ENCODE data around the gene TCF7L1. TPM values are rescaled to one million over a fixed set of nuclear protein-coding genes. Genes with fewer than 3 reads are reported as not detected.

The TCF7L1 gene
- total RNA-seq, 1 experiment from 2014 or later: 2.8 TPM

GRCh38 chr2:85106489-85107180, 26.6 kb upstream of the TCF7L1 start:
- BruUV-seq (replicated peaks): no TSS peak
- Histone ChIP-seq H3K4me1 (replicated peaks; ENCODE audit: insufficient read depth) (no peaks in the 10 kb centered on the region; the same call in 1 of the 2 replicates), H3F3A (ENCODE audit: insufficient read depth, low read depth) (no peaks in the 10 kb centered on the region; the same call in 1 of the 2 replicates), H4K20me1 (ENCODE audit: insufficient read depth) (no peaks in the 10 kb centered on the region), H3K4me2 (no peak overlapping the region), H3K36me3 (ENCODE audit: low read depth) (no peaks in the 10 kb centered on the region), H3K27me3 (ENCODE audit: insufficient read depth, low read depth) (no peaks in the 10 kb centered on the region), H3K79me2 (ENCODE audit: low read depth) (no peaks in the 10 kb centered on the region), H2AFZ (no peak overlapping the region), H3K9me2 (ENCODE audit: insufficient read depth) (no peaks in the 10 kb centered on the region), H3K27ac (no peak overlapping the region), H3K4me3 (no peak overlapping the region), H3K9me3 (ENCODE audit: insufficient read depth, low read depth) (0 out of 2 replicates have a peak, but pooled peaks cover 3% of the 10 kb centered on the region)
- peak; percentile 33 to 97 for DNase-seq
- ChIA-PET CTCF (no interaction called here), POLR2A (ENCODE audit: unreplicated experiment) (no interaction called here)
- TF ChIP-seq EZH2 (IDR thresholded peaks at IDR 0.05; ENCODE audit: low read depth): no peak
- no peak for TF ChIP-seq CTCF (conservative IDR thresholded peaks at IDR 0.05)
- intact Hi-C loops (cut with micrococcal nuclease; ENCODE audit: unreplicated experiment): no loop called here

- no peaks in the 10 kb centered on the region; the same call in 1 of the 2 replicates for H3F3A ChIP-seq (ENCODE audit: insufficient read depth, low read depth)
- H3K36me3 ChIP-seq (ENCODE audit: low read depth): no peaks in the 10 kb centered on the region
- H3K27me3 ChIP-seq (ENCODE audit: insufficient read depth, low read depth): no peaks in the 10 kb centered on the region
- no TSS peak for BruUV-seq (replicated peaks)
- no peaks in the 10 kb centered on the region for H3K9me2 ChIP-seq (ENCODE audit: insufficient read depth)
- no peak overlapping the region for H3K27ac ChIP-seq
- H3K4me3 ChIP-seq: no peak overlapping the region
- CTCF ChIA-PET: no interaction called here
- no peaks in the 10 kb centered on the region; the same call in 1 of the 2 replicates for H3K4me1 ChIP-seq (replicated peaks; ENCODE audit: insufficient read depth)
- no peaks in the 10 kb centered on the region for H3K79me2 ChIP-seq (ENCODE audit: low read depth)
- 0 out of 2 replicates have a peak, but pooled peaks cover 5% of the 10 kb centered on the region for H3K9me3 ChIP-seq (ENCODE audit: insufficient read depth, low read depth)
- no peaks in the 10 kb centered on the region for H4K20me1 ChIP-seq (ENCODE audit: insufficient read depth)
- no peak for TF ChIP-seq CTCF (conservative IDR thresholded peaks at IDR 0.05)
- TF ChIP-seq EZH2 (IDR thresholded peaks at IDR 0.05; ENCODE audit: low read depth): no peak
- peak in 1 of 2 experiments; percentile 51 for DNase-seq
- no peak overlapping the region for H3K4me2 ChIP-seq
- H2AFZ ChIP-seq: no peak overlapping the region
- POLR2A ChIA-PET (ENCODE audit: unreplicated experiment): no interaction called here
- intact Hi-C loops (cut with micrococcal nuclease; ENCODE audit: unreplicated experiment): no loop called here
Measured at GRCh38 chr2:85110991-85111560, 22.1 kb upstream of the TCF7L1 start.

- H3K27ac ChIP-seq: no peak overlapping the region
- H3K4me1 ChIP-seq (replicated peaks; ENCODE audit: insufficient read depth): no peaks in the 10 kb centered on the region
- ChIA-PET POLR2A (ENCODE audit: unreplicated experiment) (no interaction called here), CTCF (no interaction called here)
- no peaks in the 10 kb centered on the region for H4K20me1 ChIP-seq (ENCODE audit: insufficient read depth)
- no peaks in the 10 kb centered on the region; the same call in 1 of the 2 replicates for H3F3A ChIP-seq (ENCODE audit: insufficient read depth, low read depth)
- intact Hi-C loops (cut with micrococcal nuclease; ENCODE audit: unreplicated experiment): no loop called here
- H3K36me3 ChIP-seq (ENCODE audit: low read depth): no peaks in the 10 kb centered on the region
- no peak overlapping the region for H3K4me3 ChIP-seq
- H3K79me2 ChIP-seq (ENCODE audit: low read depth): no peaks in the 10 kb centered on the region
- H3K4me2 ChIP-seq: no peak overlapping the region
- H2AFZ ChIP-seq: no peak overlapping the region
- no peaks in the 10 kb centered on the region for H3K27me3 ChIP-seq (ENCODE audit: insufficient read depth, low read depth)
- 0 out of 2 replicates have a peak, but pooled peaks cover 5% of the 10 kb centered on the region for H3K9me3 ChIP-seq (ENCODE audit: insufficient read depth, low read depth)
- no TSS peak for BruUV-seq (replicated peaks)
- TF ChIP-seq CTCF (conservative IDR thresholded peaks at IDR 0.05) (no peak), EZH2 (IDR thresholded peaks at IDR 0.05; ENCODE audit: low read depth) (no peak)
- DNase-seq: no peak
- no peaks in the 10 kb centered on the region for H3K9me2 ChIP-seq (ENCODE audit: insufficient read depth)
Measured at GRCh38 chr2:85111819-85112281, 21.3 kb upstream of the TCF7L1 start.
